Endothelial cell of umbilical vein (primary cell): ENCODE measurements around the gene KIF9. TPM values are rescaled to one million over a fixed set of nuclear protein-coding genes. Genes with fewer than 3 reads are reported as not detected.

Source experiments
- BruUV-seq: library from RNA; stranded (reverse); fragments of 400-500 nt; replicated peaks from 2 replicates; lab custom pipeline; 2021; lab: Mats Ljungman, UMichigan
- CTCF ChIA-PET: fragments of 300-600, 350-600 bp; sonication (Branson Sonifier 250); formaldehyde crosslinking; loops from one replicate; lab custom pipeline; 2021; ENCODE audit warnings: antibody characterized with exemption, inconsistent platforms; lab: Charles Lee
- POLR2A ChIA-PET: fragments of 300-600, 350-600 bp; sonication (Branson Sonifier 250); formaldehyde crosslinking; loops from one replicate; lab custom pipeline; 2021; ENCODE audit warnings: antibody characterized with exemption, inconsistent platforms; lab: Charles Lee
- DNase-seq: peaks from one replicate; pipeline ENCODE4 v3.0.0-alpha.2; 2011; ENCODE audit warnings: low read depth, low spot score
- FAIRE-seq: peaks from 2 replicates; lab custom pipeline; 2011; peaks lifted over from hg19 to GRCh38; lab: Jason Lieb, UNC
- H2AFZ ChIP-seq: 2 replicates; pipeline ENCODE4 v1.6.0; 2012; ENCODE audit warnings: low read depth, low read length, control low read depth, inconsistent platforms
- H3K27ac ChIP-seq: 2 replicates; pipeline ENCODE4 v1.5.1; 2011; ENCODE audit warnings: low read depth, mild to moderate bottlenecking, control low read depth, low read length, moderate library complexity; ENCODE audit not compliant: insufficient read depth
- H3K27me3 ChIP-seq, 2 experiments: 2 replicates each; pipeline versions ENCODE4 v1.6.0 to v1.6.1; 2011; ENCODE audit warnings: low read length in 2 of 2, mixed read lengths in 1 of 2; ENCODE audit not compliant: control insufficient read depth in 2 of 2, insufficient read depth in 2 of 2
- H3K36me3 ChIP-seq, 2 experiments: 2 replicates in 1 of 2; 3 replicates in 1 of 2; pipeline ENCODE4 v1.5.1; 2011; ENCODE audit warnings: low read length in 2 of 2, mild to moderate bottlenecking in 1 of 2, moderate library complexity in 1 of 2; ENCODE audit not compliant: control insufficient read depth in 2 of 2, insufficient read depth in 2 of 2; ENCODE audit errors: extremely low read depth in 1 of 2
- H3K4me1 ChIP-seq: 3 replicates; pipeline ENCODE4 v1.5.1; 2011; ENCODE audit warnings: mild to moderate bottlenecking, low read length; ENCODE audit not compliant: control insufficient read depth, insufficient read depth; ENCODE audit errors: extremely low read depth
- H3K4me2 ChIP-seq: 2 replicates; pipeline ENCODE4 v1.6.1; 2011; ENCODE audit warnings: low read length, control low read depth, mixed read lengths; ENCODE audit not compliant: insufficient read depth
- H3K4me3 ChIP-seq, 3 experiments: fragments of 200-600 bp in 1 of 3; sonication (generic), shearing (Covaris generic) in 1 of 3; replicated peaks in 1 of 3; 2 replicates each; pipeline ENCODE4 v1.5.1; 2011 to 2016; ENCODE audit warnings: control low read depth in 3 of 3, low read length in 3 of 3, mild to moderate bottlenecking in 2 of 3, inconsistent platforms in 1 of 3, low read depth in 1 of 3, moderate library complexity in 1 of 3; ENCODE audit not compliant: insufficient read depth in 1 of 3
- H3K79me2 ChIP-seq: 2 replicates; pipeline ENCODE4 v1.6.0; 2012; ENCODE audit warnings: low read length, inconsistent platforms; ENCODE audit not compliant: control insufficient read depth, insufficient read depth
- H3K9ac ChIP-seq: replicated peaks from 2 replicates; pipeline ENCODE3; 2011; ENCODE audit warnings: low read length, control low read depth; ENCODE audit not compliant: insufficient read depth; ENCODE audit errors: extremely low read depth
- H3K9me1 ChIP-seq: replicated peaks from 3 replicates; pipeline ENCODE4 v1.6.0; 2011; ENCODE audit warnings: mild to moderate bottlenecking, low read length; ENCODE audit not compliant: control insufficient read depth, insufficient read depth; ENCODE audit errors: extremely low read depth
- H3K9me3 ChIP-seq: replicated peaks from 2 replicates; pipeline ENCODE4 v1.5.1; 2012; ENCODE audit warnings: low read length, inconsistent platforms; ENCODE audit not compliant: control insufficient read depth, insufficient read depth
- H4K20me1 ChIP-seq: replicated peaks from 2 replicates; pipeline ENCODE3; 2011; ENCODE audit warnings: mild to moderate bottlenecking, low read length; ENCODE audit not compliant: control insufficient read depth, insufficient read depth; ENCODE audit errors: extremely low read depth
- EZH2 ChIP-seq: IDR thresholded peaks from 2 replicates; pipeline ENCODE4 v1.6.1; 2012; ENCODE audit warnings: borderline replicate concordance, low read depth, mild to moderate bottlenecking, moderate library complexity, low read length, inconsistent platforms; ENCODE audit not compliant: severe bottlenecking
- FOS ChIP-seq: IDR thresholded peaks from 2 replicates; pipeline ENCODE4 v1.6.1; 2011; ENCODE audit warnings: mild to moderate bottlenecking, low read length, moderate library complexity, borderline replicate concordance; ENCODE audit not compliant: insufficient read depth
- GATA2 ChIP-seq: IDR thresholded peaks from 2 replicates; pipeline ENCODE4 v1.7.0; 2011; ENCODE audit warnings: low read depth, mild to moderate bottlenecking, moderate library complexity, mixed read lengths, low read length; ENCODE audit not compliant: insufficient read length, insufficient read depth
- JUN ChIP-seq: IDR thresholded peaks from 2 replicates; pipeline ENCODE4 v1.6.1; 2011; ENCODE audit warnings: borderline replicate concordance, low read depth; ENCODE audit not compliant: insufficient read length, insufficient read depth
- MYC ChIP-seq: IDR thresholded peaks from one replicate; pipeline ENCODE4 v1.6.1; 2011; ENCODE audit warnings: mild to moderate bottlenecking, low read depth, low read length
- POLR2A ChIP-seq: IDR thresholded peaks from 2 replicates; pipeline ENCODE4 v1.6.1; 2012; ENCODE audit warnings: low read depth, mild to moderate bottlenecking, control low read depth, low read length
- POLR2AphosphoS5 ChIP-seq: IDR thresholded peaks from 2 replicates; pipeline ENCODE4 v1.6.1; 2012; ENCODE audit warnings: low read depth, mild to moderate bottlenecking, control low read depth, low read length, moderate library complexity; ENCODE audit not compliant: insufficient read depth
- dilution Hi-C: fragments of 300-500 bp; cut with MboI; formaldehyde crosslinking; loops from one replicate; pipeline ENCODE4 v1.15.0; 2019; ENCODE audit warnings: low sequenced_read_pairs; ENCODE audit not compliant: extremely low pct_ligation_motif_present
- intact Hi-C: fragments of 100-400 bp; cut with micrococcal nuclease; formaldehyde crosslinking; loops from one replicate; pipeline ENCODE4 v1.10.0; 2022
- polyA plus RNA-seq, 4 experiments: library from polyadenylated mRNA; depleted of rRNA in 3 of 4; stranded (reverse) in 3 of 4; unstranded in 1 of 4; fragments of >200 nt; gene quantifications; 2 replicates each; pipeline versions ENCODE4 v1.2.1 to v1.2.3, GENCODE V29; 2011 to 2012; ENCODE audit warnings: missing spikeins in 1 of 4
- total RNA-seq: library from RNA; stranded (reverse); gene quantifications from 2 replicates; pipeline ENCODE4 v1.2.3, GENCODE V29; 2021
- TF ChIP-seq, protein P1 (sequence below), 2 donors: IDR thresholded peaks; 1 replicate in 1 of 2; 2 replicates in 1 of 2; pipeline ENCODE4 v1.5.1; 2011; ENCODE audit warnings: low read length in 2 of 2, mild to moderate bottlenecking in 2 of 2, moderate library complexity in 2 of 2, control low read depth in 1 of 2, inconsistent platforms in 1 of 2, low read depth in 1 of 2; ENCODE audit not compliant: insufficient read depth in 1 of 2; ENCODE audit errors: extremely low read depth in 1 of 2
- TF ChIP-seq, protein P2 (sequence below): IDR thresholded peaks from 2 replicates; pipeline ENCODE4 v1.6.1; 2011; ENCODE audit not compliant: insufficient read depth, insufficient read length

KIF9 gene
- total and polyA plus RNA-seq, 2 donors (not counting 3 experiments of a cell fraction or from before 2014, with no cell fraction given), result 20.5 to 22.4 TPM

GRCh38 chr3:47296562-47297302 lies 14.1 kb upstream of the KIF9 start:
- Histone ChIP-seq H3K9ac (no peak overlapping the region), H3K9me1 (no peaks in the 10 kb centered on the region), H3K9me3 (no peaks in the 10 kb centered on the region), H3K27me3 (no peaks in the 10 kb centered on the region), H3K4me1 (peaks cover 7% of the 10 kb centered on the region), H3K36me3 (peaks cover 0 to 2% of the 10 kb centered on the region in 2 experiments), H3K79me2 (peaks cover 48% of the 10 kb centered on the region), H3K27ac (no peak overlapping the region), H4K20me1 (no peaks in the 10 kb centered on the region), H3K4me3 (no peak overlapping the region), H3K4me2 (no peak overlapping the region), H2AFZ (no peak overlapping the region)
- POLR2A ChIA-PET, result no interaction called here
- no peak for TF ChIP-seq FOS
- no peak for TF ChIP-seq GATA2
- no peak for TF ChIP-seq MYC
- TF ChIP-seq POLR2AphosphoS5, result no peak
- TF ChIP-seq, protein P1, sequence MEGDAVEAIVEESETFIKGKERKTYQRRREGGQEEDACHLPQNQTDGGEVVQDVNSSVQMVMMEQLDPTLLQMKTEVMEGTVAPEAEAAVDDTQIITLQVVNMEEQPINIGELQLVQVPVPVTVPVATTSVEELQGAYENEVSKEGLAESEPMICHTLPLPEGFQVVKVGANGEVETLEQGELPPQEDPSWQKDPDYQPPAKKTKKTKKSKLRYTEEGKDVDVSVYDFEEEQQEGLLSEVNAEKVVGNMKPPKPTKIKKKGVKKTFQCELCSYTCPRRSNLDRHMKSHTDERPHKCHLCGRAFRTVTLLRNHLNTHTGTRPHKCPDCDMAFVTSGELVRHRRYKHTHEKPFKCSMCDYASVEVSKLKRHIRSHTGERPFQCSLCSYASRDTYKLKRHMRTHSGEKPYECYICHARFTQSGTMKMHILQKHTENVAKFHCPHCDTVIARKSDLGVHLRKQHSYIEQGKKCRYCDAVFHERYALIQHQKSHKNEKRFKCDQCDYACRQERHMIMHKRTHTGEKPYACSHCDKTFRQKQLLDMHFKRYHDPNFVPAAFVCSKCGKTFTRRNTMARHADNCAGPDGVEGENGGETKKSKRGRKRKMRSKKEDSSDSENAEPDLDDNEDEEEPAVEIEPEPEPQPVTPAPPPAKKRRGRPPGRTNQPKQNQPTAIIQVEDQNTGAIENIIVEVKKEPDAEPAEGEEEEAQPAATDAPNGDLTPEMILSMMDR (IDR thresholded peaks at IDR 0.05; ENCODE audit: extremely low read depth in 1 of 2, insufficient read depth in 1 of 2, low read depth in 1 of 2, low read length in 2 of 2), result no peak
- no peak for TF ChIP-seq JUN
- no peak for TF ChIP-seq EZH2
- no peak for TF ChIP-seq POLR2A
- TF ChIP-seq, protein P2, sequence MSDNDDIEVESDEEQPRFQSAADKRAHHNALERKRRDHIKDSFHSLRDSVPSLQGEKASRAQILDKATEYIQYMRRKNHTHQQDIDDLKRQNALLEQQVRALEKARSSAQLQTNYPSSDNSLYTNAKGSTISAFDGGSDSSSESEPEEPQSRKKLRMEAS, result no peak
- DNase-seq (no peak), FAIRE-seq (no peak)
- no TSS peak for BruUV-seq
- CTCF ChIA-PET, result no interaction called here
- dilution Hi-C loops, result no loop called here
- intact Hi-C loops, result no loop called here
